Measurements from ENCODE around the gene KLHL6. TPM values are rescaled to one million over a fixed set of nuclear protein-coding genes. Genes with fewer than 3 reads are reported as not detected.
A peak's percentile ranks its signal among the peaks of the same experiment; 100 is the strongest.
"Not testable (repeated sequence)": the region's sequence is repeated elsewhere in the genome, so short reads cannot be mapped to it uniquely, and the experiment has no call there.

The KLHL6 gene
- total RNA-seq, 1 donor from 2014 or later: 46.1 TPM

- no peak for TF ChIP-seq CTCF (IDR thresholded peaks at IDR 0.05; ENCODE audit: unreplicated experiment)
- DNase-seq (ENCODE audit: low spot score): no peak
- no peaks in the 10 kb centered on the region for H3K36me3 Mint-ChIP-seq (ENCODE audit: low read depth, unreplicated experiment)
- peaks cover 7% of the 10 kb centered on the region for H3K27me3 Mint-ChIP-seq (ENCODE audit: unreplicated experiment)
- H3K4me3 Mint-ChIP-seq (ENCODE audit: unreplicated experiment): no peak overlapping the region
- no peaks in the 10 kb centered on the region for H3K9me3 Mint-ChIP-seq (ENCODE audit: unreplicated experiment)
- H3K4me1 Mint-ChIP-seq (ENCODE audit: unreplicated experiment): peaks cover 39% of the 10 kb centered on the region
- peak overlapping the region; percentile 26 for H3K27ac Mint-ChIP-seq (ENCODE audit: unreplicated experiment)
Measured at GRCh38 chr3:183579967-183580900, 24.7 kb upstream of the KLHL6 start.

- Mint-ChIP-seq H3K36me3 (ENCODE audit: low read depth, unreplicated experiment) (no peaks in the 10 kb centered on the region), H3K27me3 (ENCODE audit: unreplicated experiment) (peaks cover 7% of the 10 kb centered on the region), H3K4me3 (ENCODE audit: unreplicated experiment) (no peak overlapping the region), H3K4me1 (ENCODE audit: unreplicated experiment) (peaks cover 24% of the 10 kb centered on the region), H3K27ac (ENCODE audit: unreplicated experiment) (no peak overlapping the region), H3K9me3 (ENCODE audit: unreplicated experiment) (no peaks in the 10 kb centered on the region)
- no peak for DNase-seq (ENCODE audit: low spot score)
- no peak for TF ChIP-seq CTCF (IDR thresholded peaks at IDR 0.05; ENCODE audit: unreplicated experiment)
Measured at GRCh38 chr3:183578179-183578578, 22.7 kb upstream of the KLHL6 start.

GRCh38 chr3:183577346-183577745 is 21.8 kb upstream of the KLHL6 start:
- Mint-ChIP-seq H3K4me1 (ENCODE audit: unreplicated experiment) (peaks cover 24% of the 10 kb centered on the region), H3K27me3 (ENCODE audit: unreplicated experiment) (peaks cover 7% of the 10 kb centered on the region), H3K4me3 (ENCODE audit: unreplicated experiment) (no peak overlapping the region), H3K9me3 (ENCODE audit: unreplicated experiment) (no peaks in the 10 kb centered on the region), H3K36me3 (ENCODE audit: low read depth, unreplicated experiment) (no peaks in the 10 kb centered on the region), H3K27ac (ENCODE audit: unreplicated experiment) (no peak overlapping the region)
- no peak for TF ChIP-seq CTCF (IDR thresholded peaks at IDR 0.05; ENCODE audit: unreplicated experiment)
- DNase-seq (ENCODE audit: low spot score): no peak

GRCh38 chr3:183576487-183577107 is 21.1 kb upstream of the KLHL6 start:
- Mint-ChIP-seq H3K4me1 (ENCODE audit: unreplicated experiment) (peaks cover 24% of the 10 kb centered on the region), H3K27me3 (ENCODE audit: unreplicated experiment) (peaks cover 7% of the 10 kb centered on the region), H3K36me3 (ENCODE audit: low read depth, unreplicated experiment) (no peaks in the 10 kb centered on the region), H3K27ac (ENCODE audit: unreplicated experiment) (peak overlapping the region; percentile 86), H3K9me3 (ENCODE audit: unreplicated experiment) (no peaks in the 10 kb centered on the region), H3K4me3 (ENCODE audit: unreplicated experiment) (no peak overlapping the region)
- TF ChIP-seq CTCF (IDR thresholded peaks at IDR 0.05; ENCODE audit: unreplicated experiment): no peak
- no peak for DNase-seq (ENCODE audit: low spot score)

GRCh38 chr3:183572935-183573334 is 17.4 kb upstream of the KLHL6 start:
- H3K4me3 Mint-ChIP-seq (ENCODE audit: unreplicated experiment): no peak overlapping the region
- H3K36me3 Mint-ChIP-seq (ENCODE audit: low read depth, unreplicated experiment): no peaks in the 10 kb centered on the region
- H3K27me3 Mint-ChIP-seq (ENCODE audit: unreplicated experiment): no peaks in the 10 kb centered on the region
- no peak for DNase-seq (ENCODE audit: low spot score)
- no peaks in the 10 kb centered on the region for H3K9me3 Mint-ChIP-seq (ENCODE audit: unreplicated experiment)
- no peak for TF ChIP-seq CTCF (IDR thresholded peaks at IDR 0.05; ENCODE audit: unreplicated experiment)
- peaks cover 20% of the 10 kb centered on the region for H3K4me1 Mint-ChIP-seq (ENCODE audit: unreplicated experiment)
- no peak overlapping the region for H3K27ac Mint-ChIP-seq (ENCODE audit: unreplicated experiment)

GRCh38 chr3:183570191-183570590 is 14.7 kb upstream of the KLHL6 start:
- not testable (repeated sequence) for H3K9me3 Mint-ChIP-seq (ENCODE audit: unreplicated experiment); H3K27ac Mint-ChIP-seq (ENCODE audit: unreplicated experiment); H3K4me3 Mint-ChIP-seq (ENCODE audit: unreplicated experiment); H3K4me1 Mint-ChIP-seq (ENCODE audit: unreplicated experiment); DNase-seq (ENCODE audit: low spot score); H3K36me3 Mint-ChIP-seq (ENCODE audit: low read depth, unreplicated experiment); H3K27me3 Mint-ChIP-seq (ENCODE audit: unreplicated experiment)
